Measurements from ENCODE around the gene SETD6. TPM values are rescaled to one million over a fixed set of nuclear protein-coding genes. Genes with fewer than 3 reads are reported as not detected.
A peak's percentile ranks its signal among the peaks of the same experiment; 100 is the strongest.

SETD6 gene
- total RNA-seq, 3 donors from 2014 or later (not counting 1 experiment from before 2014, with no cell fraction given): 20.3 to 34.5 (median 21.3) TPM

GRCh38 chr16:58518083-58518979 lies 3.0 kb downstream of the SETD6 start:
- Mint-ChIP-seq H3K4me3 (peak overlapping the region; percentile 21), H3K27ac (peak overlapping the region; percentile 12 to 13), H3K4me1 (peaks cover 12 to 21% of the 10 kb centered on the region in 2 donors), H3K9me3 (no peaks in the 10 kb centered on the region), H3K27me3 (ENCODE audit: low read depth in 2 of 2) (no peaks in the 10 kb centered on the region), H3K36me3 (no peaks in the 10 kb centered on the region)
- WGBS (ENCODE audit: insufficient coverage): 73% methylated on average over 8 of the region's 8 CpGs
- Histone ChIP-seq H3K4me1 (ENCODE audit: control insufficient read depth, insufficient read depth, low read length) (peaks cover 17% of the 10 kb centered on the region), H3K9me3 (ENCODE audit: control insufficient read depth, insufficient read depth, low read length) (no peaks in the 10 kb centered on the region), H3K27ac (ENCODE audit: low read length) (no peak overlapping the region), H3K27me3 (ENCODE audit: control insufficient read depth, insufficient read depth, low read length) (no peaks in the 10 kb centered on the region), H3K4me3 (ENCODE audit: low read length) (no peak overlapping the region), H3K36me3 (ENCODE audit: control insufficient read depth, insufficient read depth, low read length) (peaks cover 53% of the 10 kb centered on the region)
- no peak for ATAC-seq
- no peak for DNase-seq
- intact Hi-C loops (cut with micrococcal nuclease): no loop called here
- no peak for TF ChIP-seq CTCF (IDR thresholded peaks at IDR 0.05)

GRCh38 chr16:58518980-58519368 lies 3.7 kb downstream of the SETD6 start:
- ATAC-seq: no peak

GRCh38 chr16:58519707-58520106 lies 4.4 kb downstream of the SETD6 start:
- H3K9me3 Mint-ChIP-seq: no peaks in the 10 kb centered on the region

More at GRCh38 chr16:58518980-58519368, 3.7 kb downstream of the SETD6 start:
- H3K4me1 ChIP-seq (ENCODE audit: control insufficient read depth, insufficient read depth, low read length): peaks cover 17% of the 10 kb centered on the region
- H3K27me3 Mint-ChIP-seq (ENCODE audit: low read depth in 2 of 2): no peaks in the 10 kb centered on the region
- TF ChIP-seq CTCF (IDR thresholded peaks at IDR 0.05): no peak
- H3K4me3 Mint-ChIP-seq: no peak overlapping the region
- no peaks in the 10 kb centered on the region for H3K9me3 Mint-ChIP-seq
- intact Hi-C loops (cut with micrococcal nuclease): no loop called here
- no peaks in the 10 kb centered on the region for H3K27me3 ChIP-seq (ENCODE audit: control insufficient read depth, insufficient read depth, low read length)
- H3K4me1 Mint-ChIP-seq: peaks cover 12 to 21% of the 10 kb centered on the region in 2 donors
- DNase-seq: no peak
- no peak overlapping the region for H3K27ac ChIP-seq (ENCODE audit: low read length)
- H3K36me3 ChIP-seq (ENCODE audit: control insufficient read depth, insufficient read depth, low read length): peaks cover 56% of the 10 kb centered on the region
- H3K4me3 ChIP-seq (ENCODE audit: low read length): no peak overlapping the region
- H3K36me3 Mint-ChIP-seq: no peaks in the 10 kb centered on the region
- H3K27ac Mint-ChIP-seq: peak overlapping the region; percentile 12 to 13
- no peaks in the 10 kb centered on the region for H3K9me3 ChIP-seq (ENCODE audit: control insufficient read depth, insufficient read depth, low read length)
- 64% methylated on average over 1 of the region's 1 CpG for WGBS (ENCODE audit: insufficient coverage)

More at GRCh38 chr16:58519707-58520106, 4.4 kb downstream of the SETD6 start:
- H3K36me3 ChIP-seq (ENCODE audit: control insufficient read depth, insufficient read depth, low read length): peaks cover 63% of the 10 kb centered on the region
- H3K4me1 ChIP-seq (ENCODE audit: control insufficient read depth, insufficient read depth, low read length): peaks cover 11% of the 10 kb centered on the region
- Mint-ChIP-seq H3K36me3 (no peaks in the 10 kb centered on the region), H3K27ac (no peak overlapping the region), H3K4me3 (no peak overlapping the region), H3K27me3 (ENCODE audit: low read depth in 2 of 2) (no peaks in the 10 kb centered on the region), H3K4me1 (peaks cover 11 to 19% of the 10 kb centered on the region in 2 donors)
- no peaks in the 10 kb centered on the region for H3K9me3 ChIP-seq (ENCODE audit: control insufficient read depth, insufficient read depth, low read length)
- H3K27ac ChIP-seq (ENCODE audit: low read length): no peak overlapping the region
- H3K27me3 ChIP-seq (ENCODE audit: control insufficient read depth, insufficient read depth, low read length): no peaks in the 10 kb centered on the region
- ATAC-seq (no peak), DNase-seq (no peak)
- TF ChIP-seq CTCF (IDR thresholded peaks at IDR 0.05): no peak
- intact Hi-C loops (cut with micrococcal nuclease): no loop called here
- no peak overlapping the region for H3K4me3 ChIP-seq (ENCODE audit: low read length)

All from natural killer cell (primary cell).